ENCODE results near the gene NAGA.

- TF ChIP-seq, protein P1, sequence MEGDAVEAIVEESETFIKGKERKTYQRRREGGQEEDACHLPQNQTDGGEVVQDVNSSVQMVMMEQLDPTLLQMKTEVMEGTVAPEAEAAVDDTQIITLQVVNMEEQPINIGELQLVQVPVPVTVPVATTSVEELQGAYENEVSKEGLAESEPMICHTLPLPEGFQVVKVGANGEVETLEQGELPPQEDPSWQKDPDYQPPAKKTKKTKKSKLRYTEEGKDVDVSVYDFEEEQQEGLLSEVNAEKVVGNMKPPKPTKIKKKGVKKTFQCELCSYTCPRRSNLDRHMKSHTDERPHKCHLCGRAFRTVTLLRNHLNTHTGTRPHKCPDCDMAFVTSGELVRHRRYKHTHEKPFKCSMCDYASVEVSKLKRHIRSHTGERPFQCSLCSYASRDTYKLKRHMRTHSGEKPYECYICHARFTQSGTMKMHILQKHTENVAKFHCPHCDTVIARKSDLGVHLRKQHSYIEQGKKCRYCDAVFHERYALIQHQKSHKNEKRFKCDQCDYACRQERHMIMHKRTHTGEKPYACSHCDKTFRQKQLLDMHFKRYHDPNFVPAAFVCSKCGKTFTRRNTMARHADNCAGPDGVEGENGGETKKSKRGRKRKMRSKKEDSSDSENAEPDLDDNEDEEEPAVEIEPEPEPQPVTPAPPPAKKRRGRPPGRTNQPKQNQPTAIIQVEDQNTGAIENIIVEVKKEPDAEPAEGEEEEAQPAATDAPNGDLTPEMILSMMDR (IDR thresholded peaks at IDR 0.05) = no peak
- no peak for TF ChIP-seq POLR2AphosphoS5 (IDR thresholded peaks at IDR 0.05)
Observed at GRCh38 chr22:42101199-42101598, 30.6 kb upstream of the NAGA start.
